Measurements from ENCODE around the gene TNFRSF4.

DNA sequence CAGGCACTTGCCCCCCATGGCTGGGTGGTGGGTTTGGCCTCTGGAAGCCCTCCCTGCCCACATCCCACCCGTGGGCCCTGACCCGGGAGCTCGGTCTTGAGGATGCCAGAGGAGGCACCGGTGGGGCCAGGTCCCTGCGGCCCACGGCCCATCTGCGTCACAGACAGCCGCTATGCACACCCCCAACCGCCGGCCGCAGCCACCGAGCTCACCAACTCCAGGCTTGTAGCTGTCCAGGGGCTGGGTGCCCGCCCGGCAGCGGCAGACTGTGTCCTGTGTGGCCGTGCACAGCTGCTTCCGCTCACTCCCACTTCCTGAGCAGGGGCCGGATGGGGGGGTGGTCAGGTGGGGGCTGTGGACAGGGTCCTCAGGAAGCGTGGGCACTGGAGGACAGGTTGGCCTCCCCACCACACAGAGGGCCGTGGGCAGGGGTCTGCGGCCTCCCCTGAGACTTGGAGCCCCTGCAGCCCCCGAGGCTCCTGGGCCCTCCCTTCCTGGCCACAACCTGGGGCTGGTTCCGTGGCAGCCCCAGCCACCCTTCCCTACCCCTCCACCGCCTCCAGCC is 1.1 kb downstream of the TNFRSF4 start:
- no peak for TF ChIP-seq POLR2AphosphoS5 (IDR thresholded peaks at IDR 0.05; ENCODE audit: low read depth, low read length)
- no peak for TF ChIP-seq EZH2 (IDR thresholded peaks at IDR 0.05)
- no peak for TF ChIP-seq SP1 (IDR thresholded peaks at IDR 0.05; ENCODE audit: low read depth)
- TF ChIP-seq, protein P1, sequence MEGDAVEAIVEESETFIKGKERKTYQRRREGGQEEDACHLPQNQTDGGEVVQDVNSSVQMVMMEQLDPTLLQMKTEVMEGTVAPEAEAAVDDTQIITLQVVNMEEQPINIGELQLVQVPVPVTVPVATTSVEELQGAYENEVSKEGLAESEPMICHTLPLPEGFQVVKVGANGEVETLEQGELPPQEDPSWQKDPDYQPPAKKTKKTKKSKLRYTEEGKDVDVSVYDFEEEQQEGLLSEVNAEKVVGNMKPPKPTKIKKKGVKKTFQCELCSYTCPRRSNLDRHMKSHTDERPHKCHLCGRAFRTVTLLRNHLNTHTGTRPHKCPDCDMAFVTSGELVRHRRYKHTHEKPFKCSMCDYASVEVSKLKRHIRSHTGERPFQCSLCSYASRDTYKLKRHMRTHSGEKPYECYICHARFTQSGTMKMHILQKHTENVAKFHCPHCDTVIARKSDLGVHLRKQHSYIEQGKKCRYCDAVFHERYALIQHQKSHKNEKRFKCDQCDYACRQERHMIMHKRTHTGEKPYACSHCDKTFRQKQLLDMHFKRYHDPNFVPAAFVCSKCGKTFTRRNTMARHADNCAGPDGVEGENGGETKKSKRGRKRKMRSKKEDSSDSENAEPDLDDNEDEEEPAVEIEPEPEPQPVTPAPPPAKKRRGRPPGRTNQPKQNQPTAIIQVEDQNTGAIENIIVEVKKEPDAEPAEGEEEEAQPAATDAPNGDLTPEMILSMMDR (IDR thresholded peaks at IDR 0.05 in 2 of 3, conservative IDR thresholded peaks at IDR 0.05 in 1 of 3; ENCODE audit: borderline replicate concordance in 1 of 3, insufficient read depth in 1 of 3, low read depth in 2 of 3, low read length in 2 of 3), result no peak
- no peak for TF ChIP-seq EZH2phosphoT487 (IDR thresholded peaks at IDR 0.05; ENCODE audit: borderline replicate concordance)
- TF ChIP-seq MAX (IDR thresholded peaks at IDR 0.05), result no peak
- TF ChIP-seq POLR2A (IDR thresholded peaks at IDR 0.05; ENCODE audit: borderline replicate concordance, extremely low read depth, insufficient read depth, insufficient read length), result no peak
- TF ChIP-seq CBX3 (IDR thresholded peaks at IDR 0.05; ENCODE audit: low read depth), result no peak
- TF ChIP-seq, protein P2, sequence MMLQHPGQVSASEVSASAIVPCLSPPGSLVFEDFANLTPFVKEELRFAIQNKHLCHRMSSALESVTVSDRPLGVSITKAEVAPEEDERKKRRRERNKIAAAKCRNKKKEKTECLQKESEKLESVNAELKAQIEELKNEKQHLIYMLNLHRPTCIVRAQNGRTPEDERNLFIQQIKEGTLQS (IDR thresholded peaks at IDR 0.05), result no peak
- no peak for TF ChIP-seq SIN3A (IDR thresholded peaks at IDR 0.05; ENCODE audit: low read depth)
- TF ChIP-seq ZNF274 (IDR thresholded peaks at IDR 0.05; ENCODE audit: low read depth, low read length), result no peak
- TF ChIP-seq EGR1 (IDR thresholded peaks at IDR 0.05; ENCODE audit: low read depth), result no peak
- no peak for TF ChIP-seq REST (IDR thresholded peaks at IDR 0.05; ENCODE audit: low read depth)

Measured in HCT116 (cell line).